OCI-LY7 (cell line): Measurements from ENCODE around the gene AGPAT3. TPM values are rescaled to one million over a fixed set of nuclear protein-coding genes. Genes with fewer than 3 reads are reported as not detected.

Experiments
- BruUV-seq: library from RNA; stranded (reverse); fragments of 400-500 nt; replicated peaks from 2 replicates; lab custom pipeline; 2021; lab: Mats Ljungman, UMichigan
- CTCF ChIA-PET: fragments of 300-600 bp; sonication (Branson Sonifier 250); formaldehyde crosslinking; loops from one replicate; lab custom pipeline; 2022; ENCODE audit warnings: antibody characterized with exemption; ENCODE audit not compliant: unreplicated experiment; lab: Charles Lee
- POLR2A ChIA-PET: fragments of 300-600 bp; sonication (Branson Sonifier 250); formaldehyde crosslinking; loops from one replicate; lab custom pipeline; 2022; ENCODE audit warnings: antibody characterized with exemption; lab: Charles Lee
- DNase-seq: peaks from one replicate; pipeline ENCODE4 v3.0.0-alpha.2; 2015; ENCODE audit warnings: low spot score
- H2AFZ ChIP-seq: fragments of 200-600 bp; sonication (generic), shearing (Covaris generic); 2 replicates; pipeline ENCODE4 v1.6.1; 2014; ENCODE audit warnings: mild to moderate bottlenecking, antibody characterized with exemption, low read length, moderate library complexity
- H3K27ac ChIP-seq: fragments of 200-600 bp; sonication (generic); 2 replicates; pipeline ENCODE4 v1.5.1; 2014; ENCODE audit warnings: mixed run types, low read depth, mild to moderate bottlenecking, moderate library complexity, low read length, inconsistent platforms; ENCODE audit not compliant: poor library complexity, severe bottlenecking
- H3K36me3 ChIP-seq: fragments of 200-600 bp; sonication (generic); 2 replicates; pipeline ENCODE4 v1.6.1; 2014; ENCODE audit warnings: mild to moderate bottlenecking, antibody characterized with exemption, low read length, moderate library complexity, mixed read lengths; ENCODE audit not compliant: insufficient read depth
- H3K4me1 ChIP-seq: fragments of 200-600 bp; sonication (generic); 2 replicates; pipeline ENCODE4 v1.5.1; 2014; ENCODE audit warnings: mild to moderate bottlenecking, low read length; ENCODE audit not compliant: insufficient read depth, poor library complexity, severe bottlenecking
- H3K4me2 ChIP-seq: fragments of 200-600 bp; sonication (generic); 2 replicates; pipeline ENCODE4 v1.6.1; 2014; ENCODE audit warnings: mild to moderate bottlenecking, low read length
- H3K4me3 ChIP-seq: fragments of 200-600 bp; sonication (generic); 2 replicates; pipeline ENCODE4 v1.5.1; 2014; ENCODE audit warnings: mild to moderate bottlenecking, low read depth, low read length; ENCODE audit not compliant: poor library complexity, severe bottlenecking
- H3K79me2 ChIP-seq: fragments of 200-600 bp; sonication (generic); 2 replicates; pipeline ENCODE4 v1.6.1; 2016; ENCODE audit warnings: low read depth, mild to moderate bottlenecking, low read length, moderate library complexity, mixed read lengths; ENCODE audit not compliant: insufficient read depth
- H3K9me2 ChIP-seq: fragments of 200-600 bp; sonication (generic); 2 replicates; pipeline ENCODE4 v1.6.1; 2016; ENCODE audit warnings: mild to moderate bottlenecking, low read length, mixed read lengths; ENCODE audit not compliant: insufficient read depth
- H3K9me3 ChIP-seq: fragments of 200-600 bp; sonication (generic); 2 replicates; pipeline ENCODE4 v1.6.1; 2014; ENCODE audit warnings: mild to moderate bottlenecking, mixed run types, low read length, mixed read lengths
- H4K20me1 ChIP-seq: fragments of 200-600 bp; sonication (generic); 2 replicates; pipeline ENCODE4 v1.6.1; 2014; ENCODE audit warnings: mild to moderate bottlenecking, antibody characterized with exemption, low read length, moderate library complexity, mixed read lengths; ENCODE audit not compliant: insufficient read depth
- CTCF ChIP-seq: fragments of 200-600 bp; sonication (generic); conservative IDR thresholded peaks from 2 replicates; pipeline ENCODE4 v1.5.1; 2014; ENCODE audit warnings: mild to moderate bottlenecking, antibody characterized with exemption, low read length, moderate library complexity, mixed read lengths
- EZH2phosphoT487 ChIP-seq: fragments of 200-600 bp; sonication (generic); IDR thresholded peaks from 2 replicates; pipeline ENCODE4 v1.6.1; 2018; ENCODE audit warnings: low read depth, borderline replicate concordance, mild to moderate bottlenecking, mixed run types, antibody characterized with exemption, low read length, moderate library complexity, mixed read lengths
- intact Hi-C: fragments of 100-400 bp; cut with micrococcal nuclease; formaldehyde crosslinking; loops from one replicate; pipeline ENCODE4 v1.10.0; 2022; ENCODE audit not compliant: unreplicated experiment
- total RNA-seq, 2 experiments: library from RNA; depleted of rRNA in 1 of 2; stranded (reverse); fragments of >200 nt in 1 of 2; shearing (Covaris generic) in 1 of 2; gene quantifications; 2 replicates each; pipeline ENCODE4 v1.2.3, GENCODE V29; 2014 to 2022

The AGPAT3 gene
- total RNA-seq, 2 experiments from 2014 or later = 9.2 to 33.4 TPM

GRCh38 chr21:43911935-43912487 lies 47.0 kb downstream of the AGPAT3 start:
- Histone ChIP-seq H3K9me3 (peaks cover 6% of the 10 kb centered on the region; the same call in 1 of the 2 replicates), H3K4me2 (no peak overlapping the region), H4K20me1 (no peaks in the 10 kb centered on the region), H3K9me2 (no peaks in the 10 kb centered on the region), H3K4me3 (no peak overlapping the region), H3K36me3 (no peaks in the 10 kb centered on the region), H3K4me1 (no peaks in the 10 kb centered on the region), H3K79me2 (no peaks in the 10 kb centered on the region), H2AFZ (no peak overlapping the region), H3K27ac (no peak overlapping the region)
- POLR2A ChIA-PET = no interaction called here
- TF ChIP-seq CTCF (no peak), EZH2phosphoT487 (no peak)
- CTCF ChIA-PET = no interaction called here
- DNase-seq = no peak
- BruUV-seq = no TSS peak
- intact Hi-C loops = no loop called here

GRCh38 chr21:43912500-43912899 lies 47.5 kb downstream of the AGPAT3 start:
- CTCF ChIA-PET = no interaction called here
- H3K4me1 ChIP-seq = no peaks in the 10 kb centered on the region
- intact Hi-C loops = no loop called here
- no peaks in the 10 kb centered on the region for H4K20me1 ChIP-seq
- DNase-seq = no peak
- H3K36me3 ChIP-seq = no peaks in the 10 kb centered on the region
- H3K9me2 ChIP-seq = no peaks in the 10 kb centered on the region
- no peak overlapping the region for H3K27ac ChIP-seq
- no peak overlapping the region for H3K4me2 ChIP-seq
- peaks cover 6% of the 10 kb centered on the region; the same call in 1 of the 2 replicates for H3K9me3 ChIP-seq
- no TSS peak for BruUV-seq
- no peak for TF ChIP-seq CTCF
- TF ChIP-seq EZH2phosphoT487 = no peak
- H3K4me3 ChIP-seq = no peak overlapping the region
- H2AFZ ChIP-seq = no peak overlapping the region
- POLR2A ChIA-PET = no interaction called here
- H3K79me2 ChIP-seq = no peaks in the 10 kb centered on the region

GRCh38 chr21:43912910-43913309 lies 47.9 kb downstream of the AGPAT3 start:
- no peak overlapping the region for H3K4me2 ChIP-seq
- intact Hi-C loops = no loop called here
- no peaks in the 10 kb centered on the region for H3K9me2 ChIP-seq
- no TSS peak for BruUV-seq
- H3K79me2 ChIP-seq = no peaks in the 10 kb centered on the region
- no peak overlapping the region for H2AFZ ChIP-seq
- POLR2A ChIA-PET = no interaction called here
- no peak overlapping the region for H3K27ac ChIP-seq
- H4K20me1 ChIP-seq = no peaks in the 10 kb centered on the region
- peaks cover 6% of the 10 kb centered on the region; the same call in 1 of the 2 replicates for H3K9me3 ChIP-seq
- no peaks in the 10 kb centered on the region for H3K4me1 ChIP-seq
- no peak overlapping the region for H3K4me3 ChIP-seq
- CTCF ChIA-PET = no interaction called here
- no peak for DNase-seq
- no peak for TF ChIP-seq CTCF
- no peak for TF ChIP-seq EZH2phosphoT487
- H3K36me3 ChIP-seq = no peaks in the 10 kb centered on the region
